ENCODE data around the gene ZNF124.

Gene ZNF124

DNA sequence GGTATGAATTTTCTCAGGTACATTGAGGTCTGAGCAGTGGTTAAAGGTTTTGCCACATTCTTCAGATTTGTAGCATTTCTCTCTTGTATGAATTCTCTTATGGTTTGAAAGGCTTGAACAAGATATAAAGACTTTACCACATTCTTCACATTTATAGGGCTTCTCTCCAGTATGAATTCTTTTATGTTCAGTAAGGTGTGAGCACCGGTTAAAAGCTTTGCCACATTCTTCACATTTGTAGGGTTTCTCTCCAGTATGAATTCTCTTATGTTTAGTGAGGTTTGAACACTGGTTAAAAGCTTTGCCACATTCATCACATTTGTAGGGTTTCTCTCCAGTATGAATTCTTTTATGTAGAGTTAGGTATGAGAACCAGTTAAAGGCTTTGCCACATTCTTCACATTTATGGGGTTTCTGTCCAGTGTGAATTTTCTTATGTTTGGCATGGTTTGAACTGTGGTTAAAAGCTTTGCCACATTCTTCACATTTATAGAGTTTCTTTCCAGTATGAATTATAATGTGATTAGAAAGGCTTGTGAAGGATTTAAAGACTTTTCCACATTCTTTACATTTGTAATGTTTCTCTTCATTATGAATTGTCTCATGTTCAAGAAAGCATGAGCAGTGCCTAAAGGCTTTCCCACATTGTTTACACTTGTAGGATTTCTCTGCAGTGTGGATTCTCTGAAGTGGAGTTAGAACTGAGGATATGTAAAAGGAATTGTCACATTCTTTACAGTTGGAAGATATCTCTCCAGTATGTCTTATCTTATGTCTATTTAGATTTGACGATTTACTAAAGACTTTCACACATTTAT is 18.4 kb upstream of the ZNF124 start:
- Histone ChIP-seq H3K4me3 (ENCODE audit: low read depth, low read length, poor library complexity, severe bottlenecking) (no peak overlapping the region), H3K9ac (ENCODE audit: low read length) (no peak overlapping the region), H2AFZ (ENCODE audit: low read length) (no peak overlapping the region), H3K36me3 (ENCODE audit: insufficient read depth, low read length) (peaks cover 58% of the 10 kb centered on the region), H3K27me3 (ENCODE audit: insufficient read depth, low read length) (no peaks in the 10 kb centered on the region), H3K9me3 (ENCODE audit: low read length) (peaks cover 49% of the 10 kb centered on the region), H3K4me2 (ENCODE audit: low read length) (no peak overlapping the region), H4K20me1 (ENCODE audit: insufficient read depth, low read length) (no peaks in the 10 kb centered on the region), H3F3A (ENCODE audit: insufficient read depth, low read length) (no peaks in the 10 kb centered on the region), H3K4me1 (ENCODE audit: insufficient read depth, low read length, severe bottlenecking) (no peaks in the 10 kb centered on the region), H3K79me2 (ENCODE audit: insufficient read depth, low read length) (no peaks in the 10 kb centered on the region), H3K27ac (ENCODE audit: low read depth, low read length, poor library complexity, severe bottlenecking) (no peak overlapping the region), H3K9me2 (ENCODE audit: low read depth, low read length) (no peaks in the 10 kb centered on the region)
- no peak for TF ChIP-seq EZH2 (IDR thresholded peaks at IDR 0.05; ENCODE audit: borderline replicate concordance, low read length)
- TF ChIP-seq, protein P1, sequence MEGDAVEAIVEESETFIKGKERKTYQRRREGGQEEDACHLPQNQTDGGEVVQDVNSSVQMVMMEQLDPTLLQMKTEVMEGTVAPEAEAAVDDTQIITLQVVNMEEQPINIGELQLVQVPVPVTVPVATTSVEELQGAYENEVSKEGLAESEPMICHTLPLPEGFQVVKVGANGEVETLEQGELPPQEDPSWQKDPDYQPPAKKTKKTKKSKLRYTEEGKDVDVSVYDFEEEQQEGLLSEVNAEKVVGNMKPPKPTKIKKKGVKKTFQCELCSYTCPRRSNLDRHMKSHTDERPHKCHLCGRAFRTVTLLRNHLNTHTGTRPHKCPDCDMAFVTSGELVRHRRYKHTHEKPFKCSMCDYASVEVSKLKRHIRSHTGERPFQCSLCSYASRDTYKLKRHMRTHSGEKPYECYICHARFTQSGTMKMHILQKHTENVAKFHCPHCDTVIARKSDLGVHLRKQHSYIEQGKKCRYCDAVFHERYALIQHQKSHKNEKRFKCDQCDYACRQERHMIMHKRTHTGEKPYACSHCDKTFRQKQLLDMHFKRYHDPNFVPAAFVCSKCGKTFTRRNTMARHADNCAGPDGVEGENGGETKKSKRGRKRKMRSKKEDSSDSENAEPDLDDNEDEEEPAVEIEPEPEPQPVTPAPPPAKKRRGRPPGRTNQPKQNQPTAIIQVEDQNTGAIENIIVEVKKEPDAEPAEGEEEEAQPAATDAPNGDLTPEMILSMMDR (IDR thresholded peaks at IDR 0.05; ENCODE audit: low read length), result no peak

DNA sequence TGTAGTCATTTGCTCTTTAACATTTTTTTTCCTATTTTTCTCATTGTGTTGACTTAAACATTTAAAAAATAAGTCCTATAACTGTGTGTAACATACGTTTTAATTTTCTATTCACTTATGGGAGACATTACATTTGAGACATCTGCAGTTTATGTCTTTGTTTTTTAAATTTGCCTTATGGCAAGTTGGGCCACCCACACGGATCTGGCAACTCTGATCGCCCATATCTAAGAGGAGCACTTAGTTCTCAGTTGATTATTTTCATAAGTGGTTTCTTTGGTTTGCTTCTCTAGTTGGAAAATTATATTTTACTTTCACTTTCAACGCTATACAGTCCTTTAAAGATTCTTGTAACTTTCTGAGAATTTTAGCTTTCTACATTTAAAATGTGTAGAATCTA is 13.8 kb upstream of the ZNF124 start:
- Histone ChIP-seq H3K4me3 (ENCODE audit: low read depth, low read length, poor library complexity, severe bottlenecking) (no peak overlapping the region), H3F3A (ENCODE audit: insufficient read depth, low read length) (no peaks in the 10 kb centered on the region), H3K36me3 (ENCODE audit: insufficient read depth, low read length) (peaks cover 16% of the 10 kb centered on the region), H3K27me3 (ENCODE audit: insufficient read depth, low read length) (no peaks in the 10 kb centered on the region), H3K9me2 (ENCODE audit: low read depth, low read length) (no peaks in the 10 kb centered on the region), H3K9me3 (ENCODE audit: low read length) (peaks cover 33% of the 10 kb centered on the region), H3K9ac (ENCODE audit: low read length) (no peak overlapping the region), H2AFZ (ENCODE audit: low read length) (no peak overlapping the region), H3K4me1 (ENCODE audit: insufficient read depth, low read length, severe bottlenecking) (no peaks in the 10 kb centered on the region), H3K79me2 (ENCODE audit: insufficient read depth, low read length) (no peaks in the 10 kb centered on the region), H3K4me2 (ENCODE audit: low read length) (no peak overlapping the region), H3K27ac (ENCODE audit: low read depth, low read length, poor library complexity, severe bottlenecking) (no peak overlapping the region), H4K20me1 (ENCODE audit: insufficient read depth, low read length) (no peaks in the 10 kb centered on the region)
- TF ChIP-seq, protein P1 (IDR thresholded peaks at IDR 0.05; ENCODE audit: low read length), result no peak
- no peak for TF ChIP-seq EZH2 (IDR thresholded peaks at IDR 0.05; ENCODE audit: borderline replicate concordance, low read length)

DNA sequence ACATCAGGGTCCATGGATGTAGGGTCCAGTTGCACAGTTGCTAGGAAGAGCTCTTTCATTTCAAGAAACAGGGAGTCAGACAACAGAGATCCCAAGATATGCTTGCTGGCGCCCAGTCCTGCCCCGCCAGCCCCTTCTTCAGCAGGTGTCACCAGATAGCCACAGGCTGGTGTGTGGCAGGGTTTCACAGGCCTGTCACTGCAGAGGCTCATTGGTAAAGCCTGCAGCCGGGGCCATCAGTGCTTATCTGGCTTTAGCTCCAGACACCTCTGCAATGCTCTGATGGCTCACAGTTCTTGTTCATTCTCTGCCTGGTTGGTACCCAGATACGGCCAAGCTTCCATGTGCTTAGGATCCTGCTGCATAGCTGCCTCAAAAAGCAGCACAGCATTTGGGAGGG is 12.4 kb upstream of the ZNF124 start:
- no peak overlapping the region for H3K4me2 ChIP-seq (ENCODE audit: low read length)
- H3K4me1 ChIP-seq (ENCODE audit: insufficient read depth, low read length, severe bottlenecking), result no peaks in the 10 kb centered on the region
- H3K9ac ChIP-seq (ENCODE audit: low read length), result no peak overlapping the region
- no peak overlapping the region for H3K4me3 ChIP-seq (ENCODE audit: low read depth, low read length, poor library complexity, severe bottlenecking)
- H3K9me2 ChIP-seq (ENCODE audit: low read depth, low read length), result no peaks in the 10 kb centered on the region
- H3K79me2 ChIP-seq (ENCODE audit: insufficient read depth, low read length), result no peaks in the 10 kb centered on the region
- peaks cover 22% of the 10 kb centered on the region for H3K9me3 ChIP-seq (ENCODE audit: low read length)
- TF ChIP-seq, protein P1 (IDR thresholded peaks at IDR 0.05; ENCODE audit: low read length), result no peak
- no peak for TF ChIP-seq EZH2 (IDR thresholded peaks at IDR 0.05; ENCODE audit: borderline replicate concordance, low read length)
- no peak overlapping the region for H3K27ac ChIP-seq (ENCODE audit: low read depth, low read length, poor library complexity, severe bottlenecking)
- no peaks in the 10 kb centered on the region for H4K20me1 ChIP-seq (ENCODE audit: insufficient read depth, low read length)
- H3F3A ChIP-seq (ENCODE audit: insufficient read depth, low read length), result no peaks in the 10 kb centered on the region
- H3K27me3 ChIP-seq (ENCODE audit: insufficient read depth, low read length), result no peaks in the 10 kb centered on the region
- H2AFZ ChIP-seq (ENCODE audit: low read length), result no peak overlapping the region
- H3K36me3 ChIP-seq (ENCODE audit: insufficient read depth, low read length), result peaks cover 6% of the 10 kb centered on the region

All from OCI-LY1 (cell line).